CD4-positive, alpha-beta T cell treated with Interleukin-12 subunit alpha and Interleukin-12 subunit beta, for 1 hour (primary cell): ENCODE data around the gene PRUNE2.

Experiments used
- DNase-seq: peaks from one replicate; pipeline ENCODE4 v3.0.0-alpha.2; 2020

The PRUNE2 gene

GRCh38 chr9:76564297-76564696 lies 341.6 kb downstream of the PRUNE2 start:
- DNase-seq: no peak

DNA sequence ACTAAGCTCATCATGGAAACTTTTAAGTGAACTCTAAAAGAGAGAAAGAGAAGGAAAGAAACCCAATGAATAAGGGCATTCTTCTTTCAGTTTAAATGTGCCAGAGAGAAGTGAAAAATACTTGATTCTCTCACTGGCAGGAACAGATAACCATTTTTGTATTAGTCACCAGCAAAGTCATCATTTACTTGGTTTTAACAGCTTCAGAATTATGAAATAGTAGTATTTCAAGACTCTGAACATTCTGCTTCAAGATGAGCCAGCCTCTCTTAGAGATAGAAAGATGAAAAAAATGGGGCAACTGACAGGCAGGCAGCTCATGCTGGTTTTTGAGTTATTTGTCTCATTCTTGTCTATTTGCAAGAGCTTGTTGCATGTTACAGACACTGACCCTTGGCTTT lies 343.4 kb downstream of the PRUNE2 start:
- DNase-seq: no peak

DNA sequence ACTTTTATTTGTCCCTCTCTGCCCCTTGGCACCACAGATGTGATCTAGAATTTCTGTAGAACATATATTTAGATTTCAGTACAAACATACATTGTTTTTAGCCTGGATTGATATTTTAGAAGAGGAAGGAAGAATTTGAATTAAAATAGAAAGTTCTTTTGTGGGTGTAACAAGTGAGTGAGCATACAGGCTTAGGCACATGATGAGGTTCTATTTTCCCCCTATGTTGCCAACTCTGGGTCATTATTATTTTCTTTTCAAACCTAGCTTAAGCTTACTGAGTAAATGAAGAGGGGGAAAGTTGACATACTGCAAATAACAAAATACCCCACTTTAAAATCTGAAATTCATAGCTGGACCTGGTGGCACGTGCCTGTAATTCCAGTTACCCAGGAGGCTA lies 344.0 kb downstream of the PRUNE2 start:
- DNase-seq: no peak
